Activated T-helper 1 cell treated with Interleukin-2 at 50 U/mL for 16 hours (primary cell): Measurements from ENCODE around the gene C20orf141.

ENCODE experiments used
- DNase-seq: peaks from one replicate; pipeline ENCODE4 v3.0.0-alpha.2; 2020; ENCODE audit warnings: low read depth

The C20orf141 gene

DNA sequence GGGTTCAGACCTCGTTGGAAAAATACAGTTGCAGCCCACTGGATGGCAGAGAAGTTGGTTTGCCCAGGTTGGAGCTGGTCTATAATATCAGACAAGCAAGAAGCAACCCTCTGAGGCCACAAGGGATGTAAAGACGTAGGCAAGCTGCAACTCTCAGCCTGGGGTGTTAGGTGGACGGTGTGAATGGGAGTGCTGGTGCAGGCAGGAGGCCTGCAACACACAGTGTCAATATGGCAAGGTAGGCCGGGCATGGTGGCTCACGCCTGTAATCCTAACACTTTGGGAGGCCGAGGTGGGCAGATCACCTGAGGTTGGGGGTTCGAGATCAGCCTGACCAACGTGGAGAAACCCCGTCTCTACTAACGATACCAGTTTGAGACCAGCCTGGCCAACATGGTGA lies 36.3 kb downstream of the C20orf141 start:
- no peak for DNase-seq

DNA sequence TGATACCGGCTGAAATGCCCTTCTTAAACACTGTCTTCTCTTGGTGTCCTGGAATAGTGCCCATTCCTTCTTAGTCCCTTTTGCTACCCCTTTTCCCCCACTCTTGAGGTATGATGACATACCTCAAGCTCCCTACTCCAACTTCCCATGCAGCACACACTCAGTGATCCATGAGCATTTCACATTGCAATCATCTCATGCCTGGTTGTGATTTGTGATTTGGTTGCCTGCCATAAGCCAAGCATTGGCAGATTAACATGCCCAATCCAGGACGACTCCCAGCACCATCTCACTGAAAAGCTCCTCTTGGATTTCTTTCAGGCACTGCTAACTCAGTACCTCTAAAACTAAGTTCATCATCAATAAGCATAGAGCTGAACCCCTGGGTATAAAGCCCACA lies 43.8 kb downstream of the C20orf141 start:
- DNase-seq = no peak

DNA sequence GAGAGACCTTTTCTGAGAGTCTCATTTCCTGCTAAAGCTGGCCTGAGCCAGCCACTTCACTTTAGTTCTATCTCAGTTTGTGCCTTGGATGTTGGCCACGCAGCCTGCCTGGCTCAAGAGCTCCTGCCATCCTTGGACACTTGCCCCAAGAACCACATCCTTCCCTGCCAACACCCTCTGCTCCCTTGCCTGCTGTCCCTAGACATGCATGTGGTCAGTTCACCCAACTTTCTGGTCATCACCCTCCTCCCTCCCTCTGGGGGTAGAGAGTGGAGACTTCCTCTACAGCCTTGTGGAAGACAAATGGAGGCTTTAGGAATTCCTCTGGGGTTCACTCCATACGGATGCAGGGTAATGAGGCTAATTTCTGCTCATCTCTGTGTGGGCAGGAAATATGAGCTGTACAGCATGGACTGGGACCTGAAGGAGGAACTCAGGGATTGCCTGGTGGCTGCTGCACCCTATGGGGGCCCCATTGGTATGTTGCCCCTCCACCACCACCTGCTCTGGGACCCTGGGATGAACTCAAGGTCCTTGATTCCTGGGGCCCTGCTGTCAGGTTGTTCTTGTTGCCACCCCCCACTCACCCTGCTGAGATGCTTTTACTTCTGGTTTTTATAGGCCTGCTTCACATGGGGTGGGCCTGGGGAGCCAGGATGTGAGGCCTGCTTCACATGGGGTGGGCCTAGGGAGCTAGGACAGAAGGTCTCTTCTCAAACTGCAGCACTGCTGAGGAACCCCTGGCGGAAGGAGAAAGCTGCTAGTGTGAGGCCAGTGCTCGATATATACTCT lies 44.7 kb downstream of the C20orf141 start:
- DNase-seq = no peak

GRCh38 chr20:2864626-2865025 lies 49.8 kb downstream of the C20orf141 start:
- DNase-seq = no peak

DNA sequence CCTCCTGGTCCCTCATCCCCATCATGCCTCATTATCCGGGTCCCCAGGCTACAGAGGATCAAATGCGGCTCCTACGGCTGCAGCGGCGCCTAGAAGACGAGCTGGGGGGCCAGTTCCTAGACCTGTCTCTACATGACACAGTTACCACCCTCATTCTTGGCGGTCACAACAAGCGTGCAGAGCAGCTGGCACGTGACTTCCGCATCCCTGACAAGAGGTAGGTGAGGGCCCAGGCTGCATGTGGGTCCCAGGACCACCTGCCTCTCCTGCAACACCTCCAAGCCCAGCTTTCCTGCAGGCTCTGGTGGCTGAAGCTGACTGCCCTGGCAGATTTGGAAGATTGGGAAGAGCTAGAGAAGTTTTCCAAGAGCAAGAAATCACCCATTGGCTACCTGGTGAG lies 50.3 kb downstream of the C20orf141 start:
- no peak for DNase-seq
